OCI-LY3 (cell line): ENCODE measurements around the gene RAB43.
"Not testable (repeated sequence)": the region's sequence is repeated elsewhere in the genome, so short reads cannot be mapped to it uniquely, and the experiment has no call there.

Experiments used
- H2AFZ ChIP-seq: fragments of 200-600, 300-600 bp; shearing (Covaris generic); 2 replicates; pipeline ENCODE4 v1.6.0; 2014; ENCODE audit warnings: antibody characterized with exemption, low read depth, low read length
- H3K27ac ChIP-seq: fragments of 200-600, 300-600 bp; sonication (generic); 2 replicates; pipeline ENCODE4 v1.5.1; 2014; ENCODE audit warnings: mild to moderate bottlenecking, low read length, moderate library complexity, mixed read lengths
- H3K27me3 ChIP-seq: fragments of 200-600, 300-600 bp; sonication (generic); 2 replicates; pipeline ENCODE4 v1.6.1; 2014; ENCODE audit warnings: low read depth, low read length, mixed read lengths
- H3K36me3 ChIP-seq: fragments of 200-600, 300-600 bp; sonication (generic); replicated peaks from 2 replicates; pipeline ENCODE3; 2014; ENCODE audit warnings: low read depth, low read length, mixed read lengths
- H3K4me1 ChIP-seq: fragments of 300-600, 200-600 bp; sonication (generic); 2 replicates; pipeline ENCODE4 v1.6.1; 2014; ENCODE audit warnings: low read length, mixed read lengths
- H3K4me2 ChIP-seq: fragments of 200-600, 300-600 bp; sonication (generic); 2 replicates; pipeline ENCODE4 v1.6.1; 2014; ENCODE audit warnings: low read length, mixed read lengths
- H3K4me3 ChIP-seq: fragments of 300-600, 200-600 bp; sonication (generic); 2 replicates; pipeline ENCODE4 v1.5.1; 2014; ENCODE audit warnings: antibody characterized with exemption, mild to moderate bottlenecking, low read length, moderate library complexity
- H3K79me2 ChIP-seq: fragments of 300-600, 200-600 bp; shearing (Covaris generic); 2 replicates; pipeline ENCODE4 v1.6.1; 2014; ENCODE audit warnings: mild to moderate bottlenecking, low read length, mixed read lengths
- H3K9ac ChIP-seq: fragments of 300-600, 200-600 bp; shearing (Covaris generic); 2 replicates; pipeline ENCODE4 v1.6.0; 2014; ENCODE audit warnings: mild to moderate bottlenecking, low read length, moderate library complexity
- H3K9me3 ChIP-seq: fragments of 200-600, 300-600 bp; shearing (Covaris generic); 2 replicates; pipeline ENCODE4 v1.6.1; 2014; ENCODE audit warnings: low read length, mixed read lengths; ENCODE audit not compliant: insufficient read depth
- H4K20me1 ChIP-seq: fragments of 200-600, 300-600 bp; sonication (generic); 2 replicates; pipeline ENCODE4 v1.6.1; 2016; ENCODE audit warnings: low read length, mixed read lengths; ENCODE audit not compliant: insufficient read depth
- EZH2phosphoT487 ChIP-seq: fragments of 200-600 bp; shearing (Covaris generic); IDR thresholded peaks from 2 replicates; pipeline ENCODE4 v1.6.1; 2018; ENCODE audit warnings: antibody characterized with exemption, mixed run types, low read depth
- TF ChIP-seq, protein P1 (sequence below): fragments of 200-600, 300-600 bp; sonication (generic); IDR thresholded peaks from 2 replicates; pipeline ENCODE4 v1.5.1; 2014; ENCODE audit warnings: antibody characterized with exemption, low read length, low read depth

RAB43 gene

DNA sequence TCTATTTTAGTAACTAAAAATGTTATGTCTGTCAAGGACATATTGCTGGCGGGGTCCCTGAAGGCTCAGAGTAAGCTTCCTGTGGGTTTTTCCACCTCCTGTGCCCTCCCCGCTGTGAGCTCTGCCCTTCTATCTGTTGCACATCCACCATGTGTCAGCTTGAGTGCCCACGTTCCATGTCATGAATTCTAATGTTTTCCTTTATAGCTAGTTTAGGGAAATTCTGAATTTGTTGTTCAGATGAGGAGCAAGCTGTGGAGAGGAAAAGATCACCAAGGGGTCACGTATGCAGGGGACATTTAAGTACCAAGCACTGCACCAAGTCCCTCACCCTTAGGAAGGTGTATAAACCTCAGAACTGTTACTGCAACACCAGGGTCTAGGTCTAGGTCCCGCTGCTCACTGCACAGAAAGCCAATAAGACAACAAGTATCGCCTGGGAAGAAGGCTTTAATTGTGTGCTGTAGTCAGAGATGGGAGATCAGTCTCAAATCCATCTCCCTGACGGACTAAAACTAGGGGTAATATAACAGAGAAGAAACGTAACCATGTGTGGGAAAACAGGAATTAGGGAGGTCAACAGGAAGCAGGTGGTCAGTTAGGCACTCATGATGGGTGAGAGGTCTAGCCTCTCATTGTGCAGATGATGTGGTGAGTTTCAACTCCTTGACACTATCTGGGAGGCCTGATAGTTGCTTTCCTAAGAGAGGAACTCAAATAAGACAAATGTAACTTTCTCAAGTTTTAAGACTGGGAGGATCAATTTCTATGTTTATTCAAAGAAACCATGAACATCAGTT, 51.3 kb downstream of the RAB43 start:
- Histone ChIP-seq H3K36me3 (no peaks in the 10 kb centered on the region), H3K9ac (no peak overlapping the region)

DNA sequence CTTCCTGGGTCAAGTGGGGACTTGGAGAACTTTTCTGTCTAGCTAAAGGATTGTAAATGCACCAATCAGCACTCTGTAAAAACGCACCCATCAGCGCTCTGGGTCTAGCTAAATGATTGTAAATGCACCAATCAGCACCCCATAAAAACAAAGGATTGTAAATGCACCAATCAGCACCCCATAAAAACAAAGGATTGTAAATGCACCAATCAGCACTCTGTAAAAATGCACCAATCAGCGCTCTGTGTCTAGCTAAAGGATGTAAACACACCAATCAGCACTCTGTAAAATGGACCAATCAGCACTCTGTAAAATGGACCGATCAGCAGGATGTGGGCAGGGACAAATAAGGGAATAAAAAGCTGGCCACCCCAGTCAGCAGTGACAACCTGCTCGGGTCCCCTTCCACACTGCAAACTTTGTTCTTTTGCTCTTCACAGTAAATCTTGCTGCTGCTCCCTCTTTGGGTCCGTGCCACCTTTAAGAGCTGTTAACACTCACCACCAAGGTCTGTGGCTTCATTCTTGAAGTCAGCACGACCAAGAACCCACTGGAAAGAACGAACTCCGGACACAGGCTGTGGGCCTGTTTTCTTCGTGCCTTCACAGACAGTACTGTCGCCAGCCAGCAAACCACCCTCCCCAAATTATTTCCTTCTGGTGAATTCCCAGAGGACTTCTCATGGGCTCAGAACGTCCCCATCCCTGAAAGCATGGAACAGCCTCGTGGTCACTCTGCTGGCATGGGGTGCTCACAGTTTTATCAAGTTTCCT, 52.1 kb downstream of the RAB43 start:
- not testable (repeated sequence) for H3K27ac ChIP-seq, H3K79me2 ChIP-seq, H2AFZ ChIP-seq, H3K4me3 ChIP-seq, H3K9me3 ChIP-seq, H3K4me1 ChIP-seq, H4K20me1 ChIP-seq, H3K36me3 ChIP-seq, H3K9ac ChIP-seq, H3K4me2 ChIP-seq, H3K27me3 ChIP-seq

More for the DNA sequence above, 51.3 kb downstream of the RAB43 start:
- Histone ChIP-seq H3K4me3 (no peak overlapping the region), H3K4me1 (no peaks in the 10 kb centered on the region), H3K4me2 (no peak overlapping the region), H3K27ac (no peak overlapping the region), H3K79me2 (no peaks in the 10 kb centered on the region), H2AFZ (no peak overlapping the region), H3K27me3 (no peaks in the 10 kb centered on the region), H4K20me1 (no peaks in the 10 kb centered on the region), H3K9me3 (no peaks in the 10 kb centered on the region)
- TF ChIP-seq, protein P1, sequence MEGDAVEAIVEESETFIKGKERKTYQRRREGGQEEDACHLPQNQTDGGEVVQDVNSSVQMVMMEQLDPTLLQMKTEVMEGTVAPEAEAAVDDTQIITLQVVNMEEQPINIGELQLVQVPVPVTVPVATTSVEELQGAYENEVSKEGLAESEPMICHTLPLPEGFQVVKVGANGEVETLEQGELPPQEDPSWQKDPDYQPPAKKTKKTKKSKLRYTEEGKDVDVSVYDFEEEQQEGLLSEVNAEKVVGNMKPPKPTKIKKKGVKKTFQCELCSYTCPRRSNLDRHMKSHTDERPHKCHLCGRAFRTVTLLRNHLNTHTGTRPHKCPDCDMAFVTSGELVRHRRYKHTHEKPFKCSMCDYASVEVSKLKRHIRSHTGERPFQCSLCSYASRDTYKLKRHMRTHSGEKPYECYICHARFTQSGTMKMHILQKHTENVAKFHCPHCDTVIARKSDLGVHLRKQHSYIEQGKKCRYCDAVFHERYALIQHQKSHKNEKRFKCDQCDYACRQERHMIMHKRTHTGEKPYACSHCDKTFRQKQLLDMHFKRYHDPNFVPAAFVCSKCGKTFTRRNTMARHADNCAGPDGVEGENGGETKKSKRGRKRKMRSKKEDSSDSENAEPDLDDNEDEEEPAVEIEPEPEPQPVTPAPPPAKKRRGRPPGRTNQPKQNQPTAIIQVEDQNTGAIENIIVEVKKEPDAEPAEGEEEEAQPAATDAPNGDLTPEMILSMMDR = no peak
- TF ChIP-seq EZH2phosphoT487 = no peak

DNA sequence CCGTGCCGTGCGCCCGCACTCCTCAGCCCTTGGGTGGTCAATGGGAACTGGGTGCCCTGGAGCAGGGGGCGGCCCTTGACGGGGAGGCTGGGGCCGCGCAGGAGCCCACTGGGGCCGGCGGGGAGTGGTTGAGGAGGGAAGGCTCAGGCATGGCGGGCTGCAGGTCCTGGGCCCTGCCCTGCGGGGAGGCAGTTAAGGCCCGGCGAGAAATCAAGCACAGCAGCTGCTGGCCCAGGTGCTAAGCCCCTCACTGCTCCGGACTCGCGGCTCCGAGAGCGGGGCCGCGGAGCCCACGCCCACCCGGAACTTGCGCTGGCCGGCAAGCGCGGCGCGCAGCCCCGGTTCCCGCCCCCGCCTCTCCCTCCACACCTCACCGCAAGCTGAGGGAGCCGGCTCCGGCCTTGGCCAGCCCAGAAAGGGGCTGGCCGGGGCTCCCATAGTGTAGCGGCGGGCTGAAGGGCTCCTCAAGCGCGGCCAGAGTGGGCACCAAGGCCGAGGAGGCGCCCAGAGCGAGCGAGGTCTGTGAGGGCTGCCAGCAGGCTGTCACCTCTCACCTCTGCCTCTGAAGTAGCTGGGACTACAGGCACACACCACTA, 53.2 kb downstream of the RAB43 start:
- H3K9ac ChIP-seq = peak overlapping the region; percentile 32; the same call in 1 of the 2 replicates
- H3K9me3 ChIP-seq = no peaks in the 10 kb centered on the region
- TF ChIP-seq, protein P1 = no peak
- TF ChIP-seq EZH2phosphoT487 = no peak

DNA sequence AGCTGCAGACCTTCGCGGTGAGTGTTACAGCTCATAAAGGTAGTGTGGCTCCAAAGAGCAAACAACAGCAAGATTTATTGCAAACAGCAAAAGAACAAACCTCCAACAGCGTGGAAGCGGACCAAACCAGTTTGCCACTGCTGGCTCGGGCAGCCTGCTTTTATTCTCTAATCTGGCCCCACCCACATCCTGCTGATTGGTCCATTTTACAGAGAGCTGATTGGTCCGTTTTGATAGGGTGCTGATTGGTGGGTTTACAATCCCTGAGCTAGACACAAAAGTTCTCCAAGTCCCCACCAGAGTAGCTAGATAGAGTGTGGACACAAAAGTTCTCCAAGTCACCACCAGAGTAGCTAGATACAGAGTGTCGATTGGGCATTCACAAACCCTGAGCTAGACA, 53.9 kb downstream of the RAB43 start:
- H3K4me1 ChIP-seq, H3K9me3 ChIP-seq, H3K36me3 ChIP-seq, H4K20me1 ChIP-seq, H3K79me2 ChIP-seq, H3K27me3 ChIP-seq, H3K9ac ChIP-seq, H3K4me3 ChIP-seq, H3K27ac ChIP-seq, H2AFZ ChIP-seq: not testable (repeated sequence)
- 0 out of 2 replicates have a peak overlapping the region, but pooled peaks have one; percentile 51 for H3K4me2 ChIP-seq

More for the DNA sequence above, 53.2 kb downstream of the RAB43 start:
- Histone ChIP-seq H4K20me1 (no peaks in the 10 kb centered on the region), H3K27ac (no peak overlapping the region), H3K36me3 (no peaks in the 10 kb centered on the region), H3K4me3 (peak overlapping the region; percentile 68), H3K27me3 (no peaks in the 10 kb centered on the region), H3K4me1 (no peaks in the 10 kb centered on the region), H2AFZ (no peak overlapping the region), H3K79me2 (no peaks in the 10 kb centered on the region), H3K4me2 (peak overlapping the region; percentile 51)

DNA sequence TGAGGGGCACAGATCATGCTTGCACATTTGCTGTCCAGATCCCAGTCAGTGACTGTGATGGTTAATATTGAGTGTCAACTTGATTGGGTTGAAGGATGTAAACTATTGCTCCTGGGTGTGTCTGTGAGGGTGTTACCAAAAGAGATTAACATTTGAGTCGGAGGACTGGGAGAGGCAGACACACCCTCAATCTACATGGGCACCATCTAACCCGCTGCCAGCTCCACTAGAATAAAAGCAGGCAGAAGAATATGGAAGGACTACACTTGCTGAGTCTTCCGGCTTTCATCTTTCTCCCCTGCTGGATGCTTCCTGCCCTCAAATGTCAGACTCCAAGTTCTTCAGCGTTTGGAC, 55.9 kb downstream of the RAB43 start:
- no peak overlapping the region for H3K27ac ChIP-seq
- no peak overlapping the region for H2AFZ ChIP-seq
- H4K20me1 ChIP-seq = no peaks in the 10 kb centered on the region
- H3K4me1 ChIP-seq = no peaks in the 10 kb centered on the region
- H3K9ac ChIP-seq = no peak overlapping the region
- H3K4me2 ChIP-seq = no peak overlapping the region
- no peaks in the 10 kb centered on the region for H3K27me3 ChIP-seq
- no peaks in the 10 kb centered on the region for H3K79me2 ChIP-seq
- no peak overlapping the region for H3K4me3 ChIP-seq
- TF ChIP-seq, protein P1 = no peak
- no peaks in the 10 kb centered on the region for H3K9me3 ChIP-seq
- H3K36me3 ChIP-seq = no peaks in the 10 kb centered on the region
